ENCODE measurements around the gene DOK4. TPM values are rescaled to one million over a fixed set of nuclear protein-coding genes. Genes with fewer than 3 reads are reported as not detected.

The DOK4 gene
- total and polyA plus RNA-seq, 2 experiments from 2014 or later, result 11.4 to 29.1 TPM

GRCh38 chr16:57481421-57481820, 4.9 kb downstream of the DOK4 start:
- H3K79me2 ChIP-seq (replicated peaks; ENCODE audit: insufficient read depth), result no peaks in the 10 kb centered on the region; the same call in 1 of the 2 replicates
- no peaks in the 10 kb centered on the region; the same call in 1 of the 2 replicates for H3F3A ChIP-seq (replicated peaks; ENCODE audit: low read depth)
- DNase-seq (ENCODE audit: low spot score), result no peak
- H3K36me3 ChIP-seq (ENCODE audit: insufficient read depth), result no peaks in the 10 kb centered on the region
- H2AFZ ChIP-seq, result no peak overlapping the region
- H3K4me2 ChIP-seq, result no peak overlapping the region
- Mint-ChIP-seq H3K9me3 (no peaks in the 10 kb centered on the region), H3K4me3 (no peak overlapping the region), H3K27me3 (ENCODE audit: insufficient read depth, low read depth, poor library complexity) (peaks cover 32% of the 10 kb centered on the region), H3K27ac (no peak overlapping the region), H3K36me3 (ENCODE audit: low read depth) (no peaks in the 10 kb centered on the region; the same call in 2 of the 3 replicates), H3K4me1 (peaks cover 43% of the 10 kb centered on the region)
- TF ChIP-seq CTCF (conservative IDR thresholded peaks at IDR 0.05; ENCODE audit: low read depth in 2 of 2) (no peak), NANOG (IDR thresholded peaks at IDR 0.05; ENCODE audit: borderline replicate concordance) (no peak), REST (IDR thresholded peaks at IDR 0.05; ENCODE audit: unreplicated experiment) (no peak), ZNF114 (CRISPR knock-in tag; IDR thresholded peaks at IDR 0.05) (no peak), ZNF462 (CRISPR knock-in tag; IDR thresholded peaks at IDR 0.05) (no peak), ETS1 (IDR thresholded peaks at IDR 0.05) (no peak), EZH2phosphoT487 (IDR thresholded peaks at IDR 0.05; ENCODE audit: unreplicated experiment) (no peak), ZNF331 (CRISPR knock-in tag; IDR thresholded peaks at IDR 0.05; ENCODE audit: low read depth) (no peak), POLR2AphosphoS5 (IDR thresholded peaks at IDR 0.05; ENCODE audit: low read depth) (no peak), STAT1 (IDR thresholded peaks at IDR 0.05; ENCODE audit: unreplicated experiment) (no peak), JUNB (IDR thresholded peaks at IDR 0.05; ENCODE audit: unreplicated experiment) (no peak), CREB1 (CRISPR knock-in tag; IDR thresholded peaks at IDR 0.05; ENCODE audit: low read depth) (no peak), EZH2 (IDR thresholded peaks at IDR 0.05; ENCODE audit: low read depth, unreplicated experiment) (no peak)
- H3K27ac ChIP-seq (ENCODE audit: low read depth), result no peak overlapping the region
- peaks cover 35% of the 10 kb centered on the region for H3K4me1 ChIP-seq (ENCODE audit: insufficient read depth)
- peaks cover 17% of the 10 kb centered on the region; the same call in 1 of the 2 replicates for H3K27me3 ChIP-seq (ENCODE audit: insufficient read depth)
- no peaks in the 10 kb centered on the region for H4K20me1 ChIP-seq (replicated peaks; ENCODE audit: insufficient read depth)
- H3K9me2 ChIP-seq (ENCODE audit: insufficient read depth), result no peaks in the 10 kb centered on the region
- ATAC-seq, result no peak
- H3K4me3 ChIP-seq, result no peak overlapping the region
